Activated CD4-positive, alpha-beta T cell treated with anti-CD3 and anti-CD28 coated beads for 24 hours (primary cell): Measurements from ENCODE around the gene TEAD4.

Experiments used
- DNase-seq, 2 donors: peaks; one replicate each; pipeline ENCODE4 v3.0.0-alpha.2; 2020; ENCODE audit warnings: low read depth in 2 of 2

TEAD4 gene

DNA sequence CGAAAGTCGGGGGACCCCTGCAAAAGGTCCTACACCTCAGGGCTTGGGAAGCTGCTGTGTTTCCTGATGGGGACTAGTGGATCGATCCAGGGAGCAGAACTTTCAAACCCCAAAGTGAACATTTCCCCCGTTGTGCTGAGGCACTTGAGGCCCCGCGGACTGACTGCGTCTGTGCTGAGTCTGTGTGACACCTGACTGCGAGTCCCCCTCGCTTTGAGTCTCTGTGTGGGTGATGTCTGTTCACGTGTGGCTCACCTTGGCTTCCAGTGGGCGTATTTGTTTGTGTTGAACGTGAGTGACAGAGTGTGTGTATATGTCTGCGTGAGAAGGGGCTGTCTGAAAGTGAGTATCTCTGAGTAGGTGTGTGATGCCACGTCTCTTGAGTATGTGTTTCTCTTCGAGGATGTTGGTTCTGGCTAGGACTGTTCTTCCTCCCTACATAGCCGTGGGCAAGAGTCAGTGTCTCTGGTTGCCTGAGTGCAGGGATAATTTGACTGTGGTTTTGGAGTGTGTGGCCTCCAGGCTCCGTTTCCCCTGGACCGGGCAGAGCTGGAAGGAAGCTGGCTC lies 1.3 kb downstream of the TEAD4 start:
- DNase-seq: peak in 1 of 2 donors; percentile 2

DNA sequence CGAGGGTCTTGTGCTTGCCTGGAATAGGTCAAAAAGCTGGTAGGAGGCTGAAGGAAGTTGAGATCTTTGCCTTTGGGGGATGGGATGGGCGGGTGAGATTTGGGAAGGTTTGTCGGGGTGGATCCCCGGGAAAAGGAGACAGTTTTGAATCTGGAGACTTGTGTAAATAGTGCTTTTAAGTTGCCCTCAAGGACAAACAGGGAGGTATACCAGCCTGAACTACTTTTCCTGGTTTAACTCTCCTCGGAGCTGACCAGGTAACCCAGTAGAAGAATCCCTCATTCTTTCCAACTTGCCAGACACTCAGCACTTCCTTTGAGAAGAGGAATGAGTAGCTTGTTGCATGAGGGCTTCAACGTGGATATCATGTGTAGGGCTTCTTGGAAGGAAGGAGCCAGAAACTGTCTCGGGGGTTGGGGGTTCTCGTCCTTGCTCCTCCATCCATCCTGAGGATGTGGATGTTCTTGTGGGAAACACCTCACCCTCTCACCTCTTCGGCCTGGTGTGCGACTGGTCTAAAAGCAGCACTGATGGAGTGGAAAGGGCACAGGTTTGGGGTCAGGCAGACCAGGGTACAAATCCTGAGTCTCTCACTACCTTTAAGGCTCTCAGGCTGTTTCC lies 1.9 kb downstream of the TEAD4 start:
- DNase-seq: no peak

DNA sequence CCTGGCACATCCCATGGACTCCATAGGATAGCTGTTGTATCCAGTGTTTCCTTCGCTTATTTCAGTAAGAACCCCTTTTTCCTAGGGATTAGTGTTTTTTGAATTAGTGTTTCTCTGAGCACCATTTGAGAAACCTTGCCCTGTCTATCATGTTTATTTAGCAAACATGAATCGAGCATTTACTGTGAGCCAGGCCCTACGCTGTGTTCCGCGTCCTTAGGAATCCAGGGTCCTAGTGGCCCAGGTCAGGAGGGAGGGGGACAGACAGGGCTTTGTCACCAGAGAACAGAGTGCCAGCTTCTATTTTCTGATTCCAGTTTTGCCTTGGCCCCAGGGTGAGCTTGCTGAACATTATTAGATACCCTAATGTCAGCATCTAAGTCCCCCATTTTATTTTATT lies 2.5 kb downstream of the TEAD4 start:
- no peak for DNase-seq

DNA sequence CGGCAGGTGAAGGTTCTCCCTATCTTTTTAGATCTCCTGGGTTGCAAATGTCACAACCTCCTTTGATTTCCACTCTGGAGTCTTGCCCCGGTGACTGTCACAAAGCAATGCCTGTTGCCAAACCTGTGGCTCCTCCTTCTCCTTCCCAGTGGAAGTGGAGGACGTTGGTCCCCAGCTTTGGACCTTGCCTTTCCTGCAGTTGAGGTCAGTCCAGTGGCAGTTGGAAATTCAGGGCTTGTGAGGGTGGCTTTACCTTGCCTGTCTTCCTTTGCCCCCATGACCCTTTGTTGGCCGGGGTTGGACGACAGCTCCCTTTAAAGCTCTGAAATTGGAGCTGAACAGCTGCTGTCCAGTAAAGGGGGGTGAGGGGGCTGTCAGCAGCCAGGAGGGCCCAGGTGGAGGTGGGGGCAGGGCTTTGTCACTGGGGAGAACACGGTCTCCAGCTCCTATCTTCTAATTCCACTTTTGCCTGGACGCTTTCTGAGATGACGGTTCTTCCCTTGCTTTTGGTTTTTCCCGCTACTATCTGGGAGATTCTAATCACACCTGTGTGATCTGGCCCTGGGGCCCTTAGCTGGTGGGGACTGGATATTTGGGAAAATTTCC lies 4.1 kb downstream of the TEAD4 start:
- DNase-seq: no peak

DNA sequence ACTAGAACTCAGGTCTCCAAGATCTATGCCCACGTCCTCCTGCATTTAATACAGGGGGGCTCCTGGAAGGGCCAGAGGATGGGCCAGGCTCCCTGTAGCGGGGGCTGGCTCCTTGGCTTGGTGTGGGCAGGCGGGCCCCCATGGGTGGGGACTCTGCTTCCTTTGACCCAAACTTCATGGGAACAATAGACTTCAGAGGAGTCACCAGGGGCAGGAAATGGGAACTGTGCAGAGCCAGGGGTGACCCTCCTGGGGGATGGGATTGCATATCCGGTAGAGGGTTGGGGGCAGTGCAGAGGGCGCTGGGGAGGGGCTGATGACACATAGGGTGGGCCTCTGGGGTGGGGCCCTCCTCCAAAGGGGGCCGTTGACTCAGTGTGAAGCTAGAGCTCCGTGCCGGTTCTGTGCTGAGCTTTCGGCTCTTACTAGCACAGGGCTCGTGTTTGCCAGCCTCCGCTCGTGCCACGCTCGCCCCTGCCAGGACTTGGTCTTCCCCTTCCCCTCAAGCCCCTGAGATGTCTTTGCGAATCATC lies 4.6 kb downstream of the TEAD4 start:
- no peak for DNase-seq

DNA sequence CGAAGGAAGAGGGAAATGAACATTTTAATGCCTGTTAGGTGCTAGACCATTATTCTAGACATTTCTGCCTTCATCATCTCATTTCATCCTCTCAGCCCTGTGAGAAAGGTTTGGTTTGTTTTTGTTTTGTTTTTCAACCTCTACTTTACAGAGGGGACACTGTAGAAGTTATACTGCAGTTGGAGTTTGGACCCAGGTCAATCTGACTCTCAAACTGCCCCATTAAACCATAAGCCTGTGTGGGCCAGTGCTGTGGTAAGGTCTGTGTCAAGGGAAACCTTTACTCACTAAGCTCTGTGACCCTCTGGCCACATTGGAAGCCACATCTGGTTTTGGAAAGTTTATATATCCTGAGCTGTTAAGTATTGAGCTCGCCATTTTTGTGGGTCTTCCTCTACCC lies 8.5 kb downstream of the TEAD4 start:
- no peak for DNase-seq

DNA sequence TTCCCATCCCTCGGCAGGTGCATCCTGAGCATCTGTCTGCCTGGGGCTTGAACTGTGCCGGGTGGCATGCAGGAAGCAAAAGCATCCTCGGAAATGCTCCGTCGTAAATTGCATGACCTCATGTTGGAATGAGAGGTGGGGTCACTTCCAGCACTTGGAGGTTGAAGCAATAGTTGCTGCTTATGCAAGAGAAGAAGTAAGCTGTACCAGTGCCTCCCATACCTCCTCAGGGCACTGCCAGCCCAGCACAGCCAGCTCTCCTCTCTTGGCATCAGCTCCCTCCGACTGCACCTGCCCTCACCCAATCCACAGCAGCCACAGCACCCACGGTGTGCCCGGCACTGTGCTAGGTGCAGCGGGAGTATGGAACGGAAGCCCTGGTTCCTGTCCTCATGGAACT lies 11.5 kb downstream of the TEAD4 start:
- no peak for DNase-seq

DNA sequence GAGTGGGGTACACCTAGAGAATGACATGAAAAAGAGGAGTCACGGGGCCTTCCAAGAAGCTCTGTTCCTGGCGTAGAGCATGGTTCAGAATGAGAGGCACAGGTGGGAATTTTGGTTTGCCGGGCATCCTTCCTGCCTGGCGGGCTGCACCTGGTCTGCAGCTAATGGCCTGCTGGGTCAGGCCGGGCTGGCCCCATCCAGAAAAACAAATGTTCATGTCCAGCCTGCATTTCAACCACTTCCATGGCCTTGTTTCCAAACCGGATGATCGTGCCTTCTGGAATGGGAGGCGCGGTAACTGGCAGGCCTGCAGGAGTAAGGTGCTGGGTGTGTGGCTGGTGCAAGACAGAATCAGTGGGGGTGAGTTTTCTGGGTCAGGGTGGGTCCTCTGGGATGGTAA lies 14.4 kb downstream of the TEAD4 start:
- no peak for DNase-seq

DNA sequence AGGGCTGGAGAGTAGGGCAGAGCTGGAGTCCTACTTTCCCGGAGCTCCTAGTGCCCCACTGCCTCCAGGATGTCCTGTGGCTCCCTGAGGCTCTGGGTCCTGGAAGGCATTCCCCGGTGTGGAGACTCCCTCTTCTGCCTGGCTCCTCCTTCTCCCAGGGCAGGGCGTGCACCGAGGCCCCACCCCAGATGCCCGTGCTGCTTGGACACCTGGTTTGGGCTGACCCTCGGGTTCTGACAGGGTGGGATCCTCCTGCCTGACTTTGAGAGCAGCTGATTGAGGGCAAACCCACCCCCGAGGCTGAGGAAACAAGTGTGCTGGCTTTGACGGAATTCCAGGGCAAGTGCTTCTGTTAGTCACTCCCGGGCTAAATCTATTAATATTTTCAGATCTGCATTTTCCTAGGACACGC lies 15.4 kb downstream of the TEAD4 start:
- DNase-seq: no peak

DNA sequence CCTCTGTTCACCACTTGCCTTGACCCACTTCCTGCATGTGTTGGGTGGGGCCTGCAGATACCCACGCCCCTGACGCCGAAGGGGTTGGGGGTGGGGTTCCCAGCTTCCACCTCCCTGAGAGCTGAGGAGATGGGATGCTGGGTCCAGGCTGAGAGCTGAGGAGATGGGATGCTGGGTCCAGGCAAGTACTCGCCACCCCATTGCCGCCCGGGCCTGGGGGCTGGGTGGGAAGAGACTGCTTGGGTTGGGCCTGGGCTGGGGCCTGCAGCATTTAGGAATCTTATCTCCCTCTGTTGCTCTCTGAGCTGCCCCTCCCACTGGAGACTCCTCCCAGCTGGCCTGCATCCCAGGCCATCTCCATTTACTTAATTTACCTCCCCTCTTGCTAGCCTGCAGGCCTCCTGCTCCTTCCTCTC lies 17.4 kb downstream of the TEAD4 start:
- no peak for DNase-seq

DNA sequence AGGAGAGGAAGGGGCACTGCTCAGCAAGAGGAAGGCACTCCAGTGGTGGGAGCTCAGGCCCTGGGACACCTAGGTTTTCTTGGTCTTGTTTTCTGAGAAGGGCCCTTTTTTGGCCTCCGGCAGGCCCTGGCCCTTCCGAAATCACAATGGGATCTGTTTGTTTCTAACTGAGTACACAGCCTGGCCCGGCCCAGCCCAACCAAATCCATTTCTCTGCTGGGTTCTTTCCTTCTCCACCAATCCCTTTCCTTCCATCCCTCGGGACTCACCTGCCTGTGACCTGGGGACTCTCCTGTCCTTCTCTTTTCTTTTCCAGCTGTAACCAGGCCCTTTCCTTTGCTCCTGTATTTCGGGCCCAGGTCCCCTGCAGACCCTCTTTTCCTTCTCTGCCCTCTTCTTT lies 18.6 kb downstream of the TEAD4 start:
- DNase-seq: no peak

DNA sequence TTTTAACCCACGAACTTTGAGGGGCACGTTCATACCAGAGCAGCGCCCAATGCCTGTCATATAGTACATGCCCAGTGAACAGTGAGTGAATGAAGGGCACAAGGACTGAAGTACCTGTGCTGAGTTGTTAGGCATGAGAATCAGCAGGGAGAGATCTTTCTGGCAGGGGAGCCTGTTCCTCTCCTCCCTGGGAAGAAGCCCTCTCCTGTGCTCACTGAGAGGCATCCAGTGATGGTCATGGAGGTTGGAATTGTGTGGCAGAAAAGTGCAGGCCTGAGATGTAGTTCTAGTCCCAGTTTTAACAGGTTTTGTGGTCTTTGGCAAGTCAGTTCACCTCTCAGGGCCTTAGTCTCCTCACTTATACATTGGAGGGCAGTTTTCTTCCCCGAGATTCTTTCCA lies 20.6 kb downstream of the TEAD4 start:
- DNase-seq: no peak

DNA sequence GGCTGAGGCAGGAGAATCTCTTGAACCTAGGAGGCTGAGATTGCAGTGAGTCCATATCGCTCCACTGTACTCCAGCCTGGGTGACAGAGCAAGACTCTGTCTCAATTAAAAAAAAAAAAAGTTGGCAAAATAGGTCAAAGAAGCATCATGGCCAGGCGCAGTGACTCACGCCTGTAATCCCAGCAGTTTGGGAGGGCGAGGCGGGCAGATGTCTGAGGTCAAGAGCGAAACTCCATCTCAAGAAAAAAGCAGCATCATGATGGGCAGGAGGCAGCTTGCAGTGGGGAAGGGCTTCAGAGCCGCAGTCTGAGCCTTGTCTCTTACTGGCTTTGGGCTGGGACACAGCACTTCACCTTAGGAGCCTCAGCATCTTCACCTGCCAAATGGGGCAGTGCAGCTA lies 21.4 kb downstream of the TEAD4 start:
- no peak for DNase-seq

DNA sequence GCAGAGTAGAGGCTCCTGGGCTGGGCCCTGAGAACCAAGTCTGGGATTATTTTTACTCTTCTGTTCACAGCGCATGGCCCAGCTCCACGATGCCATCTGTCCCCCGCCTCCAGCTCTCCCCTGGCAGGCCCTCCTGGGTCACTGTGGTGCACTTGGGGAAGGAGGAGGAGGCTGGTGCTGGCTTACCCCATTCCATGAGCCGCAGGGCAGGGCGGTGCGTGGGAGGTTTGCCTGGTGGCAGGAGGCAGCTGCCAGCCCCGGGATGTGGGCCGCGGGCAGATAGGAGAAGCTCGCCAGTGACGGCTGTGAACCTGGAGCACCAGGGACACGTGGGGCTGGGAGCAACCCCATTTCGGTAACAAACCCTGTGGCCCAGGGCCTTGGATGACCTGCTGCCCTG lies 23.2 kb downstream of the TEAD4 start:
- no peak for DNase-seq

DNA sequence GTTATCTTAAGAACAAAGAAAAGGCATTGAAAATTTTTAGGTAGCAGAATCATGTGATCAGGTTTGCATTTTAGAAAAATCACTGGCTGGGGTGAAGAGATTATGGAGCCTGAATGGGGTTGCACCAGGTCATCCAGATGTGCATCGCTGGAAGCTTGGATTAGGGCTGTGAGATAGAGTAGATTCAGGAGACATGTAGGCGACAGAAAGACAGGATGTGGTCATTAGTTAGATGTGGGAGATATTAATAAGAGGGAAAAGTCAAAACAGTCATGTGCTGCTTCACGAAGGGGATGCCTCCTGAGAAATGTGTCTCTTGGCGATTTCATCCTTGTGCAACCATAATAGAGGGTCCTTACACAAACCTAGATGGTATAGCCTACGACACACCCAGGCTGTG lies 25.1 kb downstream of the TEAD4 start:
- DNase-seq: no peak

DNA sequence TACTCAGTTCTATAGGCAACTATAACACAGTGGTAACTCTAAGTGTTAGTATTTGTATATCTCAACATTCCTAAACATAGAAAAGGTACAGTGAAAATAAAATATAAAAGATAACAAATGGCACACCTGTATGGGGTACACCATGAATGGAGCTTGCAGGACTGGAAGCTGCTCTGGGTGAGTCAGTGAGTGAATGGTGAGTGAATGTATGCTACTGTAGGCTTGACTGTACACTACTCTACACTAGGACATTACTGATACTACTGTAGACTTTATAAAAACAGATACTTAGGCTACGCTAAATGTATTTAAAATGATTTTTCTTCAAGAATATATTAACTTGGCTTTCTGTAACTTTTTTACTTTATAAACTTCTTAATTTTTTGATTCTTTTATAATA lies 25.5 kb downstream of the TEAD4 start:
- DNase-seq: no peak

DNA sequence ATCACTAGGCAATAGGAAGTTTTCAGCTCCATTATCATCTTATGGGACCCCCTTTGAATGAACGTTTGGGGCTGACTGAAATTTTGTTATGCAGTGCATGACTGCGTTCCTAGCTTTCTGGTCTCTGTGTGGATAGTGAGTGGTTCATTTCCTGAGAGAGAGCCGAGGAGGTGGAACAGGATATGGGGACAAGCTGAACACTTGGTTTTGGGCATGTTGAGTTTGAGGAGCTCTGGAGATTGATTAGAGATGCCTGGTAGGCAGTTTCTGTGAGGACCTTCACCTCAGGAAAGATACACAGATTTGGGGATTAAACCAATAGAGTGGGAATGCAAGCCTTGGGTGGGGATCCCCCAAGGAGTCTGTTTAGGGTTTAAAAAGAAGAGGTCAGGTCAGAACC lies 27.7 kb downstream of the TEAD4 start:
- DNase-seq: no peak

DNA sequence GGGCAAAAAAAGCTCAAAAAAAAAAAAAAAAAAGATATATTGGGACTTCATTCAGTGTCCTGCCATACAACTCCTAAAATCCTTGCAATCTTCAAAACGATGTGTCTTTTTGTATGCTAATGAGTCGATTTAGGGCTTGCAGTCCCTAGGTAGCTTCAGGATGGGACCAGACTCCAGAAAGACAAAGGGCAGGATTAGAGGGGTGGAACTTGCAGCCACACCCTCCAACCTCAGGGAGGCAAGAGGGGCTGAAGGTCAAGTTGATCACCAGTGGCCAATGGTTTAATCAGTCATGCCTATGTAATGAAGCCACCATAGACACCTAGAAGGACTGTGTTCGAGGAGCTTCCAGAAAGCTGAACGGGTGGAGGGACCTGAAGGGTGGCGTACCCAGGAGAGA lies 29.3 kb downstream of the TEAD4 start:
- DNase-seq: no peak

DNA sequence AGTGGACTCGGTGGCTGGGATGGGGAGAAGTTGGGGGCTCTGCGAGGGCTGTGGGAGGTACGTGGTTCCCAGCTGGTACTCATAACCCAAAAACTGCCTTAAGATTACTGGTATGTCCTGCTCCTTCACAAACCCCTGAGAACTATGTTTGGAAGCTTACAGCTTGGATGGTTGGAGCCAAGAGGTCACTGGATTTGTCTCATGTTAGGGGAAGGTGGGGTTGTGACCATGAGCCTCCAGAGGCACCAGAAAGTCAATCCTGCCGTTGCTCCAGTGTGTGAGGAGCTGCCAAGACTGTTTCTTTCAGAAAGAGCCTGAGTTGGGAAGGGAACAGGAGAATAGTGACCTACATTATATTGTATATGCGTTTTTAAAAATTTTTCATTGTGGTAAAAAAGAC lies 33.5 kb downstream of the TEAD4 start:
- DNase-seq: no peak

DNA sequence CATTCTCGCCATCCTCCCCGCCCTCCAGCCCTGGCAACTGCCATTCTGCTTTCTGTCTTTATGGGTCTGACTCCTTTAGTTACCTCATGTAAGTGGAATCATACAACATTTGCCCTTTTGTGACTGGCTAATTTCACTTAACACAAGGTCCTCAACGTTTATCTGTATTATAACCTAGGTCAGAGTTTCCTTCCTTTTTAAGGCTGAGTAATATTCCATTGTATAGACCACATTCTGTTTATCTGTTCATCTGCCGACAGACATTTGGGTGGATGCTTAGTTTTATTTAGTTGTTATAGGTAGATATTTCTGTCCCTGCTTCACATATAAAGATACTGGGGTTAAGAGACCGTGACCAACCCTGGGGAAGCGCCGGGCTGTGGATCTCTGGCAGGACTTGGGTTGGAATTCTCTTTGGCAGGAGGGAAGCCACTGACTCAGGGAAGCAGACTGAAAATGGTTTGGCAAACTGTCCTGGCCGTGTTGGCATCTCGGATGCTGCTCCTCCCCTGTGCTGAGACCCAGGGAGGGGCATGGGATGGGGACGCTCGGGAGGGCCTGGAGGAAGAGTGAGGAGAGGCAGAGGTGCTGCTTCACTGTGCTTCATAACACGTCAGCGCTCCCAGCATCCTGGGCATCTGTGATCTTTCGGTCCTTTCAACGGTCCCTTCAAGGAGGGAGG lies 38.9 kb downstream of the TEAD4 start:
- DNase-seq: no peak

DNA sequence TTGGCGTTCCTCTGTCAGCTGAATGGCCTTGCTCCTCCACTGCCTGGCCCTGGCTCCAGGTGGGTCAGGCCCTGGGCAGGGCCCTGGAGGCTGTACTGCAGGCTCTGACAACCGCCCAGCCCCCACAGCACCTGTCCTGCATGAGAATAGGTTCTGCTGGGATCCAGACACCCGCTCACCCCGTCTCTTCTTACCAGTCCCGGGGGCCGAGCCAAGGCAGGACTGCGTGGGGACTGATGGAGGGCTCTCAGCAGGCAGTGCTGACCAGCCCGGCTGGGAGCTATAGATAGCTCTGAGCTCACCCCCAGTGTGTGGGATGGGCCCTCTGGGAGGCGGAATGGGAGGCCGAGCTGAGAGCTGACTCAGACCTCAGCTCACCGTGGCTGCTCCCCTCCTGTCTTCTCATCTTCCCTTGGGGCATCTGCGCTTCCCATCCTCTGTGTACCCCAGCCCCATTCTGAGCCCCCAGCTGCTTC lies 39.6 kb downstream of the TEAD4 start:
- no peak for DNase-seq

DNA sequence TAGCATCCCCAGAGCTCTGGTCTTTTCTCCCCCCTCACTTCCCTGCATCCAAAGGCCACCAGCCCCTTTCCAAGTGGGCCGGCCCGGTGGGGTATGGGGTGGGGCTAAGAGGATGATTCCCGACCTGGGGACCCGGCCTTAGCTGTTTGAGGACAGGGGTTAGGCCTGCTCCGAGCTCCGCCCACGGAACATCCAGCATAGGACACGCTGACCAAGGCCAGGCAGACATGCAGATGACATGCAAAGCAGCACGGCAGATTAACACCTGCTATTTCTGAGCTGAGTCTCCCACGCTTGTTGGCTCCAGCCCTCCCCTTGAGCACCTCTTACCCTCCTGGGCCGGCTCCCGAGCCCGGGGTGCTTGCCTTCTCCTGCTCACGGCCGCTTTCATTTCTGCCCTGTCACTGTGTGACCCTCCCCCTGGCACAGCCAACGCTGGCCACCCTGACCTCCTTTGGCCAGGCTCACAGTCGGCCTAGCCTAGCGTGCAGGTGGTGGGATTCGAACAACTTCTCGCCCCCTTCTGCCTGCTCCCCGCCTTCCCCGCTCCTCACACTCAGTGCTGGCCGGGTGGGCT lies 40.2 kb downstream of the TEAD4 start:
- DNase-seq: no peak
